Keratinocyte (primary cell): ENCODE data around the gene SMAD9.

ENCODE experiments used
- CTCF ChIP-seq, 3 experiments: IDR thresholded peaks in 1 of 3; conservative IDR thresholded peaks in 1 of 3; optimal IDR thresholded peaks in 1 of 3; 2 replicates in 2 of 3; 3 replicates in 1 of 3; pipeline versions ENCODE3 to v1.5.1; 2011; ENCODE audit warnings: low read length in 3 of 3, mild to moderate bottlenecking in 3 of 3, moderate library complexity in 2 of 3, control low read depth in 1 of 3, inconsistent platforms in 1 of 3; ENCODE audit not compliant: insufficient read depth in 2 of 3; ENCODE audit errors: extremely low read depth in 1 of 3
- EZH2 ChIP-seq: IDR thresholded peaks from one replicate; pipeline ENCODE4 v1.6.1; 2012; ENCODE audit warnings: inconsistent platforms, mild to moderate bottlenecking, low read length, moderate library complexity

- TF ChIP-seq CTCF (optimal IDR thresholded peaks at IDR 0.05 in 1 of 3, IDR thresholded peaks at IDR 0.05 in 1 of 3, conservative IDR thresholded peaks at IDR 0.05 in 1 of 3; ENCODE audit: extremely low read depth in 1 of 3, insufficient read depth in 2 of 3, low read length in 3 of 3) (no peak), EZH2 (no peak)
Measured at GRCh38 chr13:36801035-36801434, 119.0 kb downstream of the SMAD9 start.
